GM23338 (cell line): ENCODE data around the gene C1QTNF9. TPM values are rescaled to one million over a fixed set of nuclear protein-coding genes. Genes with fewer than 3 reads are reported as not detected.

Source experiments
- ATAC-seq: fragments of 200-7000 bp; cut with Tn5 transposase; 3 replicates; pipeline ENCODE4 v1.9.1; 2020
- DNase-seq: peaks from one replicate; pipeline ENCODE4 v3.0.0-alpha.2; 2015; ENCODE audit warnings: low spot score
- H2AFZ ChIP-seq: fragments of 200-600 bp; sonication (generic); 2 replicates; pipeline ENCODE4 v1.8.0; 2016; ENCODE audit warnings: antibody characterized with exemption, mild to moderate bottlenecking, moderate library complexity
- H3F3A ChIP-seq: fragments of 200-600 bp; sonication (generic); replicated peaks from 2 replicates; pipeline ENCODE4 v1.8.0; 2017; ENCODE audit warnings: antibody characterized with exemption, mixed run types, low read depth
- H3K27ac ChIP-seq: fragments of 200-600 bp; sonication (generic); 2 replicates; pipeline ENCODE4 v1.6.1; 2016; ENCODE audit warnings: low read depth
- H3K27me3 ChIP-seq: fragments of 200-600 bp; sonication (generic); 2 replicates; pipeline ENCODE4 v1.8.0; 2016; ENCODE audit warnings: mild to moderate bottlenecking, mixed run types, moderate library complexity; ENCODE audit not compliant: insufficient read depth
- H3K36me3 ChIP-seq: fragments of 200-600 bp; sonication (generic); 2 replicates; pipeline ENCODE4 v1.8.0; 2016; ENCODE audit warnings: mild to moderate bottlenecking; ENCODE audit not compliant: insufficient read depth
- H3K4me1 ChIP-seq: fragments of 200-600 bp; sonication (generic); 2 replicates; pipeline ENCODE4 v1.8.0; 2016; ENCODE audit warnings: mild to moderate bottlenecking, moderate library complexity; ENCODE audit not compliant: insufficient read depth
- H3K4me2 ChIP-seq: fragments of 200-600 bp; sonication (generic); 2 replicates; pipeline ENCODE4 v1.7.1; 2017; ENCODE audit warnings: mixed run types
- H3K4me3 ChIP-seq: fragments of 200-600 bp; sonication (generic); 2 replicates; pipeline ENCODE4 v1.6.1; 2016; ENCODE audit warnings: mixed run types
- H3K79me2 ChIP-seq: fragments of 200-600 bp; sonication (generic); replicated peaks from 2 replicates; pipeline ENCODE4 v1.8.0; 2017; ENCODE audit warnings: mild to moderate bottlenecking; ENCODE audit not compliant: insufficient read depth
- H3K9me2 ChIP-seq: fragments of 200-600 bp; sonication (generic); 2 replicates; pipeline ENCODE4 v1.8.0; 2017; ENCODE audit not compliant: insufficient read depth
- H4K20me1 ChIP-seq: fragments of 200-600 bp; sonication (generic); replicated peaks from 2 replicates; pipeline ENCODE4 v1.8.0; 2017; ENCODE audit warnings: mild to moderate bottlenecking; ENCODE audit not compliant: insufficient read depth
- H3K27ac Mint-ChIP-seq: 2 replicates; pipeline ENCODE4 v1.8.0; 2020; ENCODE audit warnings: inconsistent platforms, mild to moderate bottlenecking, moderate library complexity, mixed read lengths
- H3K27me3 Mint-ChIP-seq: 3 replicates; pipeline ENCODE4 v1.8.0; 2022; ENCODE audit warnings: low read depth, mild to moderate bottlenecking, moderate library complexity, mixed read lengths, inconsistent platforms; ENCODE audit not compliant: insufficient read depth, poor library complexity
- H3K36me3 Mint-ChIP-seq: 3 replicates; pipeline ENCODE4 v1.8.0; 2021; ENCODE audit warnings: low read depth, mild to moderate bottlenecking, inconsistent platforms, moderate library complexity, mixed read lengths
- H3K4me1 Mint-ChIP-seq: 3 replicates; pipeline ENCODE4 v1.8.0; 2020; ENCODE audit warnings: mild to moderate bottlenecking, inconsistent platforms, mixed read lengths
- H3K4me3 Mint-ChIP-seq: 3 replicates; pipeline ENCODE4 v1.8.0; 2021; ENCODE audit warnings: moderate library complexity, mild to moderate bottlenecking, inconsistent platforms, mixed read lengths
- H3K9me3 Mint-ChIP-seq: 3 replicates; pipeline ENCODE4 v1.8.0; 2020; ENCODE audit warnings: moderate library complexity, mild to moderate bottlenecking, inconsistent platforms, mixed read lengths
- CTCF ChIP-seq, 2 experiments: fragments of 200-600 bp in 1 of 2; sonication (generic) in 1 of 2; conservative IDR thresholded peaks; 2 replicates each; pipeline versions ENCODE4 v1.5.1 to v1.6.1; 2016 to 2017; ENCODE audit warnings: antibody characterized with exemption in 2 of 2, low read depth in 2 of 2, mild to moderate bottlenecking in 2 of 2, moderate library complexity in 1 of 2
- EZH2 ChIP-seq: fragments of 200-600 bp; sonication (generic); IDR thresholded peaks from one replicate; pipeline ENCODE4 v1.8.0; 2017; ENCODE audit warnings: antibody characterized with exemption, mild to moderate bottlenecking, low read depth; ENCODE audit not compliant: unreplicated experiment
- POLR2AphosphoS5 ChIP-seq: IDR thresholded peaks from 2 replicates; pipeline ENCODE4 v1.6.1; 2016; ENCODE audit warnings: antibody characterized with exemption, low read depth
- REST ChIP-seq: IDR thresholded peaks from one replicate; pipeline ENCODE4 v1.6.1; 2018; ENCODE audit warnings: antibody characterized with exemption; ENCODE audit not compliant: unreplicated experiment
- ZNF331 ChIP-seq: fragments of 250-450 bp; sonication (Bioruptor Pico); IDR thresholded peaks from 2 replicates; pipeline ENCODE4 v1.5.0; 2020; ENCODE audit warnings: low read depth, mild to moderate bottlenecking, moderate library complexity
- polyA plus RNA-seq: library from polyadenylated mRNA; unstranded; fragments of >200 nt; fragmentation: Nextera tagmentation; extraction: Ambion mirVana; gene quantifications from 2 replicates; pipeline ENCODE4 v1.2.1, GENCODE V29; 2016
- total RNA-seq: library from RNA; depleted of rRNA; stranded (reverse); fragments of >200 nt; shearing (Covaris generic); gene quantifications from 2 replicates; pipeline ENCODE4 v1.2.3, GENCODE V29; 2014
- TF ChIP-seq, protein P1 (sequence below): IDR thresholded peaks from 2 replicates; pipeline ENCODE4 v1.6.1; 2016; ENCODE audit warnings: antibody characterized with exemption

Gene C1QTNF9
- total and polyA plus RNA-seq, 2 experiments from 2014 or later = not detected

- no peak for DNase-seq
- no peak for ATAC-seq
- H3K4me3 Mint-ChIP-seq = no peak overlapping the region
Observed at GRCh38 chr13:24282256-24282655, 27.1 kb upstream of the C1QTNF9 start.

More at GRCh38 chr13:24282256-24282655, 27.1 kb upstream of the C1QTNF9 start:
- Histone ChIP-seq H3K27ac (no peak overlapping the region), H3K4me3 (no peak overlapping the region), H3F3A (no peaks in the 10 kb centered on the region), H2AFZ (no peak overlapping the region), H3K9me2 (no peaks in the 10 kb centered on the region), H4K20me1 (no peaks in the 10 kb centered on the region), H3K4me1 (no peaks in the 10 kb centered on the region), H3K79me2 (no peaks in the 10 kb centered on the region), H3K4me2 (no peak overlapping the region), H3K36me3 (no peaks in the 10 kb centered on the region), H3K27me3 (no peaks in the 10 kb centered on the region)
- H3K4me1 Mint-ChIP-seq = no peaks in the 10 kb centered on the region; the same call in 2 of the 3 replicates
- peaks cover 15% of the 10 kb centered on the region; the same call in 1 of the 3 replicates for H3K36me3 Mint-ChIP-seq
- TF ChIP-seq ZNF331 (no peak), EZH2 (no peak), REST (no peak), POLR2AphosphoS5 (no peak), CTCF (conservative IDR thresholded peaks at IDR 0.05; ENCODE audit: low read depth in 2 of 2) (no peak)
- TF ChIP-seq, protein P1, sequence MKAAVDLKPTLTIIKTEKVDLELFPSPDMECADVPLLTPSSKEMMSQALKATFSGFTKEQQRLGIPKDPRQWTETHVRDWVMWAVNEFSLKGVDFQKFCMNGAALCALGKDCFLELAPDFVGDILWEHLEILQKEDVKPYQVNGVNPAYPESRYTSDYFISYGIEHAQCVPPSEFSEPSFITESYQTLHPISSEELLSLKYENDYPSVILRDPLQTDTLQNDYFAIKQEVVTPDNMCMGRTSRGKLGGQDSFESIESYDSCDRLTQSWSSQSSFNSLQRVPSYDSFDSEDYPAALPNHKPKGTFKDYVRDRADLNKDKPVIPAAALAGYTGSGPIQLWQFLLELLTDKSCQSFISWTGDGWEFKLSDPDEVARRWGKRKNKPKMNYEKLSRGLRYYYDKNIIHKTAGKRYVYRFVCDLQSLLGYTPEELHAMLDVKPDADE = no peak
- peaks cover 2% of the 10 kb centered on the region for H3K27me3 Mint-ChIP-seq
- H3K27ac Mint-ChIP-seq = no peak overlapping the region
- no peaks in the 10 kb centered on the region for H3K9me3 Mint-ChIP-seq
